ENCODE measurements around the gene CFP.

- TF ChIP-seq, protein P1, sequence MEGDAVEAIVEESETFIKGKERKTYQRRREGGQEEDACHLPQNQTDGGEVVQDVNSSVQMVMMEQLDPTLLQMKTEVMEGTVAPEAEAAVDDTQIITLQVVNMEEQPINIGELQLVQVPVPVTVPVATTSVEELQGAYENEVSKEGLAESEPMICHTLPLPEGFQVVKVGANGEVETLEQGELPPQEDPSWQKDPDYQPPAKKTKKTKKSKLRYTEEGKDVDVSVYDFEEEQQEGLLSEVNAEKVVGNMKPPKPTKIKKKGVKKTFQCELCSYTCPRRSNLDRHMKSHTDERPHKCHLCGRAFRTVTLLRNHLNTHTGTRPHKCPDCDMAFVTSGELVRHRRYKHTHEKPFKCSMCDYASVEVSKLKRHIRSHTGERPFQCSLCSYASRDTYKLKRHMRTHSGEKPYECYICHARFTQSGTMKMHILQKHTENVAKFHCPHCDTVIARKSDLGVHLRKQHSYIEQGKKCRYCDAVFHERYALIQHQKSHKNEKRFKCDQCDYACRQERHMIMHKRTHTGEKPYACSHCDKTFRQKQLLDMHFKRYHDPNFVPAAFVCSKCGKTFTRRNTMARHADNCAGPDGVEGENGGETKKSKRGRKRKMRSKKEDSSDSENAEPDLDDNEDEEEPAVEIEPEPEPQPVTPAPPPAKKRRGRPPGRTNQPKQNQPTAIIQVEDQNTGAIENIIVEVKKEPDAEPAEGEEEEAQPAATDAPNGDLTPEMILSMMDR (IDR thresholded peaks at IDR 0.05): no peak
- TF ChIP-seq POLR2A (IDR thresholded peaks at IDR 0.05): no peak
Observed at GRCh38 chrX:47587906-47588735, 41.6 kb downstream of the CFP start.
